GM12875 (cell line): ENCODE measurements around the gene VRK2.
"Not testable (repeated sequence)": the region's sequence is repeated elsewhere in the genome, so short reads cannot be mapped to it uniquely, and the experiment has no call there.

Source experiments
- H3K4me3 ChIP-seq: one replicate; pipeline ENCODE4 v1.5.1; 2011; ENCODE audit warnings: low read depth, low read length, control low read depth
- CTCF ChIP-seq: IDR thresholded peaks from 2 replicates; pipeline ENCODE4 v1.5.1; 2011; ENCODE audit warnings: low read depth, mild to moderate bottlenecking, control low read depth, inconsistent platforms, low read length, moderate library complexity, borderline replicate concordance; ENCODE audit not compliant: insufficient read depth

Gene VRK2

GRCh38 chr2:58157754-58158153 lies 111.1 kb downstream of the VRK2 start:
- no peak overlapping the region for H3K4me3 ChIP-seq
- TF ChIP-seq CTCF: no peak

GRCh38 chr2:58158481-58158880 lies 111.9 kb downstream of the VRK2 start:
- no peak overlapping the region for H3K4me3 ChIP-seq
- TF ChIP-seq CTCF: no peak

GRCh38 chr2:58163913-58164312 lies 117.3 kb downstream of the VRK2 start:
- H3K4me3 ChIP-seq: no peak overlapping the region
- TF ChIP-seq CTCF: no peak

GRCh38 chr2:58168130-58168529 lies 121.5 kb downstream of the VRK2 start:
- H3K4me3 ChIP-seq: not testable (repeated sequence)

GRCh38 chr2:58169845-58170244 lies 123.2 kb downstream of the VRK2 start:
- not testable (repeated sequence) for H3K4me3 ChIP-seq

GRCh38 chr2:58170334-58170933 lies 123.8 kb downstream of the VRK2 start:
- H3K4me3 ChIP-seq: not testable (repeated sequence)

GRCh38 chr2:58171831-58172230 lies 125.2 kb downstream of the VRK2 start:
- H3K4me3 ChIP-seq: not testable (repeated sequence)

- H3K4me3 ChIP-seq: not testable (repeated sequence)
Observed at GRCh38 chr2:58177187-58177586, 130.6 kb downstream of the VRK2 start.

- H3K4me3 ChIP-seq: not testable (repeated sequence)
Observed at GRCh38 chr2:58180175-58180574, 133.6 kb downstream of the VRK2 start.

GRCh38 chr2:58180635-58181034 lies 134.0 kb downstream of the VRK2 start:
- no peak overlapping the region for H3K4me3 ChIP-seq
- TF ChIP-seq CTCF: no peak

GRCh38 chr2:58182527-58182926 lies 135.9 kb downstream of the VRK2 start:
- no peak for TF ChIP-seq CTCF
- no peak overlapping the region for H3K4me3 ChIP-seq
